Activated gamma-delta T cell (primary cell): ENCODE measurements around the gene ABCA7.
A peak's percentile ranks its signal among the peaks of the same experiment; 100 is the strongest.

Experiments used
- DNase-seq: peaks from one replicate; lab custom pipeline; 2025; lab: John Stamatoyannopoulos, UW

Gene ABCA7

GRCh38 chr19:1055886-1056620 is 16.1 kb downstream of the ABCA7 start:
- no peak for DNase-seq

GRCh38 chr19:1057176-1057855 is 17.4 kb downstream of the ABCA7 start:
- no peak for DNase-seq

GRCh38 chr19:1058112-1058511 is 18.2 kb downstream of the ABCA7 start:
- no peak for DNase-seq

GRCh38 chr19:1060689-1061088 is 20.8 kb downstream of the ABCA7 start:
- DNase-seq: no peak

- no peak for DNase-seq
These were observed 22.1 kb downstream of the ABCA7 start for GRCh38 chr19:1061987-1062386.

- no peak for DNase-seq
These were observed 22.6 kb downstream of the ABCA7 start for GRCh38 chr19:1062387-1063029.

GRCh38 chr19:1063030-1063908 is 23.4 kb downstream of the ABCA7 start:
- DNase-seq: no peak

GRCh38 chr19:1063909-1064660 is 24.2 kb downstream of the ABCA7 start:
- DNase-seq: no peak

- DNase-seq: peak; percentile 56
These were observed 25.0 kb downstream of the ABCA7 start for GRCh38 chr19:1064661-1065605.

- no peak for DNase-seq
These were observed 25.8 kb downstream of the ABCA7 start for GRCh38 chr19:1065606-1066109.

- no peak for DNase-seq
These were observed 26.4 kb downstream of the ABCA7 start for GRCh38 chr19:1066251-1066747.

- peak; percentile 88 for DNase-seq
These were observed 26.9 kb downstream of the ABCA7 start, which contains the start of gene ARHGAP45 for GRCh38 chr19:1066748-1067340. Gene ARHGAP45, plus strand, starts transcription at chr19:1067167. Its CDS starts 239 bp downstream, at chr19:1067406.

GRCh38 chr19:1067341-1067957 is 27.5 kb downstream of the ABCA7 start:
- DNase-seq: peak; percentile 88

- DNase-seq: peak; percentile 48
These were observed 28.4 kb downstream of the ABCA7 start for GRCh38 chr19:1068009-1069001.

- DNase-seq: no peak
These were observed 29.3 kb downstream of the ABCA7 start for GRCh38 chr19:1069009-1069779.

GRCh38 chr19:1070576-1070930 is 30.6 kb downstream of the ABCA7 start:
- no peak for DNase-seq
